Measurements from ENCODE around the gene IQCE. TPM values are rescaled to one million over a fixed set of nuclear protein-coding genes. Genes with fewer than 3 reads are reported as not detected.

IQCE gene
- total RNA-seq, 2 experiments from 2014 or later: 14.9 to 15.2 TPM

GRCh38 chr7:2612445-2613097, 53.8 kb downstream of the IQCE start:
- ATAC-seq (no peak), DNase-seq (no peak)
- H3K27me3 Mint-ChIP-seq: peaks cover 2% of the 10 kb centered on the region
- H3K36me3 Mint-ChIP-seq: no peaks in the 10 kb centered on the region
- H3K9me3 Mint-ChIP-seq (ENCODE audit: low read depth): no peaks in the 10 kb centered on the region
- no peak overlapping the region for H3K4me3 Mint-ChIP-seq
- H3K4me1 Mint-ChIP-seq: peaks cover 8% of the 10 kb centered on the region
- no peak overlapping the region for H3K27ac Mint-ChIP-seq
- CTCF ChIA-PET: interaction anchor here (0.5 to 1.5 kb wide), 2 partner anchors 57 to 97 kb away, joined by 4 read pairs; no protein-coding TSS in a partner anchor

DNA sequence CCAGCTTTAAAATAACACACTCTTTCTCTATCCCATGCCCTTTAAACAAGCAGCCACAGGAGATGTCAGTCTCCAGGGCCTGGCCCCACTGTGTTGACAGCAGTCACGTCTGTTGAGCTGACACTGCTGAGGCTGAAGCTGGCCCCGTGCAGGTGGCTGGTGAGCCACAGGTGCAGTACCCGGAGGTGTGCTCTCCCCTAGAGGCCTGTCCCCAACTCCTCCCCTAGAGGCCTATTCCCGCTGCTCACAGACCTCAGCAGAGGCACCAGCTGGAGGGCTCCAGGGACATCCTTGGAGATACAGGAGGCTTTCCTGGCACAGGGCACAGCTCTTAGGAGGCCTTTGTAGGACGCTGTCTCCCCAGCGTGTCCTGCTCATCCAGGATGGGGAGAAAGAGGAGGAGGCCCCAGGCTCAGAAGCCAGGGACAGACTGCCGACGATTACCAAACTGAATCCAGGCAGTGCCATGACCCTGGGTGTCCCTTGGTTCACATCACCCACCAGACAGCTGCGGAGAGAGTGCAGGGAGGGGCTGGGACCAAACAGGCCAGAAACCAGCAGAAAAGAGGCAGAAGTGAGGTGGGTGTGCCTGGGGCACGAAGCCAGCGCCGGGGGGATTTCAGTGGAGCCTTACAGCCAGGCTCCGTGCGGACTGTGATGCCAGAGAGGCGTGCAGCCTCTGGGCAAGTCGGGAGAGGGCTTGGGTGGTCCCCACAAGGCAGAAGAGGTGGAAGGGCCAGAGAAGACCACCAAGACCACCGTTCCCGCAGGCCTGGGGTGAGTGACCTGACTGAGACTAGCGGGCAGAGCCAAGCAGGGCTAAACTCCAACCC, 54.5 kb downstream of the IQCE start:
- no peak for DNase-seq
- peaks cover 8% of the 10 kb centered on the region for H3K27me3 Mint-ChIP-seq
- no peaks in the 10 kb centered on the region for H3K9me3 Mint-ChIP-seq (ENCODE audit: low read depth)
- H3K4me3 Mint-ChIP-seq: no peak overlapping the region
- CTCF ChIA-PET: no interaction called here
- no peaks in the 10 kb centered on the region for H3K36me3 Mint-ChIP-seq
- no peak overlapping the region for H3K27ac Mint-ChIP-seq
- peaks cover 5% of the 10 kb centered on the region for H3K4me1 Mint-ChIP-seq
- no peak for ATAC-seq

DNA sequence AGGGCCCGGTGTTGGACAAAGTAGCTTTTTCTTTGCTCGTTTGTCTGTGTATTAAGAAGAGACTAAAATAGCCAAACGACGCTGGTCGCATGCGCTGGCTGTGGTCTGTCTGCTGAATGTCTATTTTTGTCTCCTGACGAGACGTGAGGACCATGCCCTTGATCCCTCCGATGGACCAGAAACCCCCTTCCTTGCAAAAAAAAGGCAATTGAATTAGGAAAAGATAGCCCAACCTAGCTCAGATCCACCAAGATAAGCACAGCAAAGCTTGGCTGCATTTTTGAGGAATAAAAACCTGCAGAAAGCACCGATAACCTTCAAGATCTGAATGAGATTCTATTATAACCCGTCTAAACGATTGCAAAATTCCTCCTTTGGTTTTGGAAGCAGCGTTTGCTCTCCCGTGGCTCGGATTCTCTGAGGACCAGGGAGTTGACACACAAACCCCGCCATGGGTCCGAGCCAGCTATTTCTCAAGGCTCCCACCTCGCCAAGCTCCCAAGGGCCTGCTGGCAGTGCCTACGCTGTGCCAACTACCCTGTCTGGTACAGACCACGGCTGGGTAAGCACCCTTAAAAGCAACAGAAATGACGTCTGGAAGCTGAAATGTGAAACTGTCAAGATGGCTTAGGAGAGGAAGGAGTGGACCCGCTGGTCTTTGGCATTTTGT, 55.3 kb downstream of the IQCE start:
- no peaks in the 10 kb centered on the region for H3K36me3 Mint-ChIP-seq
- DNase-seq: no peak
- H3K27me3 Mint-ChIP-seq: peaks cover 8% of the 10 kb centered on the region
- H3K4me3 Mint-ChIP-seq: no peak overlapping the region
- CTCF ChIA-PET: interaction anchor here (0.8 kb wide), 1 partner anchor 18 kb away, joined by 3 read pairs; no protein-coding TSS in a partner anchor
- no peaks in the 10 kb centered on the region for H3K9me3 Mint-ChIP-seq (ENCODE audit: low read depth)
- ATAC-seq: no peak
- H3K4me1 Mint-ChIP-seq: peaks cover 1% of the 10 kb centered on the region
- no peak overlapping the region for H3K27ac Mint-ChIP-seq

- Mint-ChIP-seq H3K27me3 (peaks cover 8% of the 10 kb centered on the region), H3K27ac (no peak overlapping the region), H3K4me3 (no peak overlapping the region), H3K9me3 (ENCODE audit: low read depth) (no peaks in the 10 kb centered on the region), H3K36me3 (no peaks in the 10 kb centered on the region), H3K4me1 (no peaks in the 10 kb centered on the region)
- CTCF ChIA-PET: interaction anchor here (0.8 kb wide), 1 partner anchor 19 kb away, joined by 3 read pairs; no protein-coding TSS in a partner anchor
- ATAC-seq (no peak), DNase-seq (no peak)
Observed at GRCh38 chr7:2614631-2615330, 56.0 kb downstream of the IQCE start.

- Mint-ChIP-seq H3K9me3 (ENCODE audit: low read depth) (no peaks in the 10 kb centered on the region), H3K4me1 (no peaks in the 10 kb centered on the region), H3K36me3 (no peaks in the 10 kb centered on the region), H3K27ac (no peak overlapping the region), H3K27me3 (peaks cover 8% of the 10 kb centered on the region), H3K4me3 (no peak overlapping the region)
- ATAC-seq (no peak), DNase-seq (no peak)
- CTCF ChIA-PET: interaction anchor here (0.6 kb wide), 1 partner anchor 84 kb away, joined by 3 read pairs; no protein-coding TSS in a partner anchor
Observed at GRCh38 chr7:2616387-2617324, 57.9 kb downstream of the IQCE start.

DNA sequence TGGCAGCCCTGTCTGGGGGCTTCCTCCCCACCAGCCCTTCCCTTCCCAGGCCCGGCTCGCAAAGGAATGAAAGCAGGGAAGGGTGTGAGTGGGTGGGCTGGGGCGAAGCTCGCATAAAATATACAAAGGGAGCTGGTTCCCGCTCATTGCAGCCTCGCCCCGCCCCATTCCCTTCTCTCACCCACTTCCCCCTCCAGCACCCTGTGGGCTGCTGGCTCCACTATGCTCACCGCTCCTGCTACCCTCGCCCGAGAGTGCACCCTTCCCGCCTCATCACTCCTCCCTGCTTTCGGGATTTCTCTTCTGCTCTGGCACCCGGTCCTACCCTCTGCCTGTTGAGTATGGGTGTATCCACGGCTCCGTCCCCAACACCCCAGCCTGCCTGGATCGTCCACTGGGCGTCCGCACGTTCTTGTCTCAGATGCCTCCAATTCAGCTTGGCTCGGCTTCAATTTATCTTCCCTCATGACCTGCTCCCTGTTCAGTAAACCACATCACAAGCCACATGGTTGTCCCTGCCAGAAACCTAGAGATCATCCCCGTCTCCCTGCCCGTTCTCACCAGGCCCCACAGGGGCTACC, 58.6 kb downstream of the IQCE start:
- H3K4me1 Mint-ChIP-seq: no peaks in the 10 kb centered on the region
- CTCF ChIA-PET: no interaction called here
- H3K9me3 Mint-ChIP-seq (ENCODE audit: low read depth): no peaks in the 10 kb centered on the region
- H3K4me3 Mint-ChIP-seq: no peak overlapping the region
- DNase-seq (no peak), ATAC-seq (no peak)
- no peak overlapping the region for H3K27ac Mint-ChIP-seq
- H3K36me3 Mint-ChIP-seq: no peaks in the 10 kb centered on the region
- H3K27me3 Mint-ChIP-seq: peaks cover 8% of the 10 kb centered on the region

DNA sequence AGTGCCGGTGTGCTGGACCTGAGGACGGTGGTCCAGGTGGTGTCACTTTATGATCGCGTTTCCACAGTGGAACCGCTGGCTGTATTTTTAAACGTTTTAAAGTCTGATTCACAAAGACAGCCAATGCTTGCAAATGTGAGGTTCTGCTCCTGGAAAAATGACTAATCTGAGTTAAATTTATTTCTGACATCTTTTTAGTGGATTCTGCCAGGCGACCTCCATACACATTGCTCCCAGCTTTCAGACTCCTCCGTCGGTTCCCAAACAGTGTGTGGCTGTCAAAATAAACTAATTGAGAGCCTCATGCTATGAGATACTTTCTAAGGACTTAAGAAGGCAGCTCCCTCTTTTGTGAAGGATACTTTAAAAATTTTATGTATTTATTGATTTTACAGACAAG, 60.3 kb downstream of the IQCE start:
- Mint-ChIP-seq H3K4me1 (no peaks in the 10 kb centered on the region), H3K9me3 (ENCODE audit: low read depth) (no peaks in the 10 kb centered on the region), H3K27ac (no peak overlapping the region), H3K36me3 (no peaks in the 10 kb centered on the region), H3K27me3 (peaks cover 8% of the 10 kb centered on the region), H3K4me3 (no peak overlapping the region)
- DNase-seq: no peak
- CTCF ChIA-PET: interaction anchor here (1.4 kb wide), 1 partner anchor 10 kb away, joined by 3 read pairs; no protein-coding TSS in a partner anchor
- no peak for ATAC-seq

GRCh38 chr7:2621061-2621828, 62.5 kb downstream of the IQCE start:
- H3K27me3 Mint-ChIP-seq: peaks cover 10% of the 10 kb centered on the region
- H3K36me3 Mint-ChIP-seq: no peaks in the 10 kb centered on the region
- DNase-seq (no peak), ATAC-seq (no peak)
- no peak overlapping the region for H3K27ac Mint-ChIP-seq
- H3K9me3 Mint-ChIP-seq (ENCODE audit: low read depth): no peaks in the 10 kb centered on the region
- no peaks in the 10 kb centered on the region for H3K4me1 Mint-ChIP-seq
- CTCF ChIA-PET: no interaction called here
- no peak overlapping the region for H3K4me3 Mint-ChIP-seq

DNA sequence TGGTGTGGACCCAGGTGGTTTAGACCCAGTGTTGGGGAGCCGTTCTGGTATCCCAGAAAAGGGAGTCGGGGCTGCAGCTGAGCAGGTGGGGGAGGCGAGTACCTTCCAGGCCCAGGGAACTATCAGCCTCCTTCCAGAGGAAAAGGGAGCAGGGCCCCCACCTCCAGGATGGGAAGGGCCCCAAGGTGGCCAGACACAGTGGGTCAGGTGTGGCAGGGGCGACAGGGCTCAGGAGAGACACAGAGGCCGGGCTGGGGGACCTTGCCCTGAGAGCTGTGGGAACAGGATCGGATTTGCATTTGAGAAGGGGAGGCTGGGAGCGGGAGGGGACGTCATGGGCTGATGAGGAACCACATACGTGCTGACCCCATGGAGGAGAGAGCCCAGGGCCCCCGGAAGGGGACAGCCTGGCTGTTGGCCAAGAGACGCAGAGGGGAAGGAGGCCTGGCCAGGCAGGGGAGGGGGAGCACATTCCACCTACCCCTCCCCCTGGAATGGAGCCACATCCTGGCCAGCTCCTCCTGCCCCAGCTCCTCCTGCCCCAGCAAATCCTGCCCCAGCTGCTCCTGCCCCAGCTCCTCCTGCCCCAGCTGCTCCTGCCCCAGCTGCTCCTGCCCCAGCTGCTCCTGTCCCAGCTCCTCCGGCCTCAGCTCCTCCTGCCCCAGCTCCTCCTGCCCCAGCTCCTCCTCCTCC, 63.3 kb downstream of the IQCE start:
- Mint-ChIP-seq H3K36me3 (no peaks in the 10 kb centered on the region), H3K27ac (no peak overlapping the region), H3K4me3 (no peak overlapping the region), H3K4me1 (no peaks in the 10 kb centered on the region), H3K27me3 (peaks cover 16% of the 10 kb centered on the region), H3K9me3 (ENCODE audit: low read depth) (no peaks in the 10 kb centered on the region)
- DNase-seq: no peak
- CTCF ChIA-PET: no interaction called here
- no peak for ATAC-seq

DNA sequence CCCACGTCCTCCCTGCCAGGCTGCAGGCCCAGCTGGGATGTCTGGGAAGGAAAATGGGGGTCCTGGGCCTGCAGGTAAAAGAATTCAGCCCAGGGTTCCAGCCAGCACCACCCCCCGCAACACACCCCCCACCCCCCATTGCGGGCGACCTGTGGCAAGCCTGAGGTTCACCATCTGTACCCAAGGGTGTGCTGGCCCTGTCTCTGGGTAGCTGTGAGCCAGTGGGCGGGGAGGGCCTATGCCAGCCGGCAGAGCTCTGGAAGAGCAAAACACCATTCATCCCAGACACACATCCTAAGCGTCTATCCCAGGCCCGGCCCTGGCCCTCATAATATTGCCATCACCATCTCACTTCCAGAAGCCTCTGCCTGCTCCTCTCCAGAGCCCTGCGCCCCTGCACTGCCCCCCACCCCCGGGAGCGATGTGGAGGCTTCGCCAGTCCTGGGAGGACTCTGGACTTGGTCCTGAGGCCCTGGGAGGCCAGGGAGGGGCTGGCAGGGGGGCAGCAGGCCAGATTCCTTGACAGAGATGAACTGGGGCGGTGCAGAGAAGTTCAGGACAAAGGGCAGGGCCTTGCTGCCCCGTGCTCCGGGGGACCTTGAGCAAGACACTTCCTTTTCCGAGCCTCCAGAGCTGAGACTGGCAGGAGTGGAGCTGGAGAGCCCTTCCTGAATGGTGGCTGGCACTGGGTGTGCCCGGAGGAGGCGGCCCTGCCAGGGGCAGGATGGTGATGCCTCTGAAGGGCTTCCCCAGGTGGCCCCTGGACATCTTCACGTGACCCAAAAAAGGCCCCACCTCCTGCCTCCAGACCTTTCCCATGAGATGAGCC, 64.3 kb downstream of the IQCE start:
- no peak overlapping the region for H3K4me3 Mint-ChIP-seq
- peaks cover 9% of the 10 kb centered on the region for H3K27me3 Mint-ChIP-seq
- no peaks in the 10 kb centered on the region for H3K9me3 Mint-ChIP-seq (ENCODE audit: low read depth)
- no peaks in the 10 kb centered on the region for H3K36me3 Mint-ChIP-seq
- CTCF ChIA-PET: no interaction called here
- no peaks in the 10 kb centered on the region for H3K4me1 Mint-ChIP-seq
- H3K27ac Mint-ChIP-seq: no peak overlapping the region
- DNase-seq: no peak
- no peak for ATAC-seq

DNA sequence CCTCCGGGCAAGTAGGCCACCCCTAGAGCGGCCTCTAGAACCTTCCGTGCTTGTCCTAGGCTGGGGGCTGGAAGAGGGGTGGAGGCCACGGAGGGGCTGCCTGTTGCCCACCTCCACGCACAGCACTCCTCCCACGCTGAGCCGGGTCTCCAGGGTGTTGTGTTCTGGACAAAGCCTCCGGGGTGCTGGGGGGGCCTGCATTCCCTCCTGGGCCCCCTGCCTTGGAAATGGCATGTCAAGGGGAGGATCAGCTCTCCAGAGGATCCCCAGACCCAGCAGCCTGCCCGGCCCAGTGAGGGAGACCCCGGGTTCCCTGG, 64.9 kb downstream of the IQCE start:
- H3K9me3 Mint-ChIP-seq (ENCODE audit: low read depth): no peaks in the 10 kb centered on the region
- ATAC-seq (no peak), DNase-seq (no peak)
- H3K36me3 Mint-ChIP-seq: no peaks in the 10 kb centered on the region
- H3K4me1 Mint-ChIP-seq: no peaks in the 10 kb centered on the region
- no peak overlapping the region for H3K4me3 Mint-ChIP-seq
- H3K27ac Mint-ChIP-seq: no peak overlapping the region
- peaks cover 8% of the 10 kb centered on the region for H3K27me3 Mint-ChIP-seq
- CTCF ChIA-PET: no interaction called here

Measured in activated CD8-positive, alpha-beta memory T cell treated with anti-CD3 and anti-CD28 coated beads, Interleukin-2, amount 10 ng/mL, durations not matched to agents 7 days and 5 days (primary cell).